T-helper 2 cell treated with Interferon-gamma antibody and Interleukin-4, amounts not matched to agents 5 μg/mL and 100 μg/mL, for 36 hours (primary cell): ENCODE results near the gene SVOP.
"Not testable (repeated sequence)": the region's sequence is repeated elsewhere in the genome, so short reads cannot be mapped to it uniquely, and the experiment has no call there.

ENCODE experiments used
- DNase-seq: peaks from one replicate; pipeline ENCODE4 v3.0.0; 2021; ENCODE audit warnings: low spot score
- H3K27ac Mint-ChIP-seq: one replicate; pipeline ENCODE4 v1.8.0; 2021; ENCODE audit warnings: mild to moderate bottlenecking, mixed read lengths
- H3K27me3 Mint-ChIP-seq: one replicate; pipeline ENCODE4 v1.8.0; 2021; ENCODE audit warnings: low read depth, mixed read lengths
- H3K36me3 Mint-ChIP-seq: one replicate; pipeline ENCODE4 v1.8.0; 2021; ENCODE audit warnings: low read depth, mixed read lengths
- H3K4me1 Mint-ChIP-seq: one replicate; pipeline ENCODE4 v1.8.0; 2021; ENCODE audit warnings: low read depth, mixed read lengths
- H3K4me3 Mint-ChIP-seq: one replicate; pipeline ENCODE4 v1.8.0; 2022; ENCODE audit warnings: mild to moderate bottlenecking, moderate library complexity, mixed read lengths
- H3K9me3 Mint-ChIP-seq: one replicate; pipeline ENCODE4 v1.8.0; 2021; ENCODE audit warnings: mixed read lengths

Gene SVOP

GRCh38 chr12:109020796-109021380, at the start of gene SVOP:
Gene SVOP (minus strand): TSS chr12:109021068. CDS start chr12:109020868, 200 bp downstream.
- Mint-ChIP-seq H3K27me3 (peaks cover 18% of the 10 kb centered on the region), H3K27ac (no peak within 1 kb of the TSS), H3K36me3 (no peaks in the 10 kb centered on the region), H3K4me3 (no peak within 1 kb of the TSS), H3K9me3 (no peaks in the 10 kb centered on the region), H3K4me1 (peaks cover 2% of the 10 kb centered on the region)
- peak; percentile 22 for DNase-seq

- Mint-ChIP-seq H3K27ac (no peak overlapping the region), H3K4me1 (no peaks in the 10 kb centered on the region), H3K36me3 (peaks cover 6% of the 10 kb centered on the region), H3K4me3 (no peak overlapping the region), H3K27me3 (no peaks in the 10 kb centered on the region), H3K9me3 (no peaks in the 10 kb centered on the region)
- no peak for DNase-seq
These were observed 48.7 kb upstream of the SVOP start for GRCh38 chr12:109069307-109070271.

- Mint-ChIP-seq H3K36me3 (peaks cover 4% of the 10 kb centered on the region), H3K27me3 (no peaks in the 10 kb centered on the region), H3K4me3 (no peak overlapping the region), H3K9me3 (no peaks in the 10 kb centered on the region), H3K27ac (no peak overlapping the region), H3K4me1 (no peaks in the 10 kb centered on the region)
- no peak for DNase-seq
These were observed 45.0 kb upstream of the SVOP start for GRCh38 chr12:109065853-109066193.

- H3K27me3 Mint-ChIP-seq: no peaks in the 10 kb centered on the region
- H3K27ac Mint-ChIP-seq: no peak overlapping the region
- no peaks in the 10 kb centered on the region for H3K9me3 Mint-ChIP-seq
- H3K4me3 Mint-ChIP-seq: no peak overlapping the region
- DNase-seq: no peak
- peaks cover 4% of the 10 kb centered on the region for H3K36me3 Mint-ChIP-seq
- H3K4me1 Mint-ChIP-seq: no peaks in the 10 kb centered on the region
These were observed 44.4 kb upstream of the SVOP start for GRCh38 chr12:109065154-109065852.

GRCh38 chr12:109064143-109064542, 43.3 kb upstream of the SVOP start:
- H3K4me1 Mint-ChIP-seq: no peaks in the 10 kb centered on the region
- H3K4me3 Mint-ChIP-seq: no peak overlapping the region
- no peak overlapping the region for H3K27ac Mint-ChIP-seq
- H3K9me3 Mint-ChIP-seq: no peaks in the 10 kb centered on the region
- no peaks in the 10 kb centered on the region for H3K27me3 Mint-ChIP-seq
- H3K36me3 Mint-ChIP-seq: peaks cover 4% of the 10 kb centered on the region
- DNase-seq: no peak

- Mint-ChIP-seq H3K4me3 (no peak overlapping the region), H3K4me1 (peaks cover 4% of the 10 kb centered on the region), H3K9me3 (no peaks in the 10 kb centered on the region), H3K36me3 (peaks cover 2% of the 10 kb centered on the region), H3K27ac (no peak overlapping the region), H3K27me3 (no peaks in the 10 kb centered on the region)
- DNase-seq: no peak
These were observed 37.9 kb upstream of the SVOP start for GRCh38 chr12:109058773-109059172.

GRCh38 chr12:109057376-109057775, 36.5 kb upstream of the SVOP start:
- no peak overlapping the region for H3K4me3 Mint-ChIP-seq
- H3K27me3 Mint-ChIP-seq: no peaks in the 10 kb centered on the region
- H3K27ac Mint-ChIP-seq: no peak overlapping the region
- H3K36me3 Mint-ChIP-seq: peaks cover 2% of the 10 kb centered on the region
- peaks cover 5% of the 10 kb centered on the region for H3K4me1 Mint-ChIP-seq
- no peaks in the 10 kb centered on the region for H3K9me3 Mint-ChIP-seq
- no peak for DNase-seq

- no peaks in the 10 kb centered on the region for H3K9me3 Mint-ChIP-seq
- no peaks in the 10 kb centered on the region for H3K27me3 Mint-ChIP-seq
- peaks cover 9% of the 10 kb centered on the region for H3K4me1 Mint-ChIP-seq
- no peak overlapping the region for H3K4me3 Mint-ChIP-seq
- no peak overlapping the region for H3K27ac Mint-ChIP-seq
- H3K36me3 Mint-ChIP-seq: peaks cover 5% of the 10 kb centered on the region
- DNase-seq: no peak
These were observed 36.0 kb upstream of the SVOP start for GRCh38 chr12:109056891-109057290.

- no peaks in the 10 kb centered on the region for H3K9me3 Mint-ChIP-seq
- no peaks in the 10 kb centered on the region for H3K27me3 Mint-ChIP-seq
- peaks cover 9% of the 10 kb centered on the region for H3K4me1 Mint-ChIP-seq
- peak overlapping the region; percentile 52 for H3K27ac Mint-ChIP-seq
- peak overlapping the region; percentile 29 for H3K4me3 Mint-ChIP-seq
- H3K36me3 Mint-ChIP-seq: peaks cover 5% of the 10 kb centered on the region
- no peak for DNase-seq
These were observed 33.7 kb upstream of the SVOP start for GRCh38 chr12:109054520-109054919.

- not testable (repeated sequence) for H3K36me3 Mint-ChIP-seq, H3K27me3 Mint-ChIP-seq, H3K4me1 Mint-ChIP-seq, H3K9me3 Mint-ChIP-seq, DNase-seq
- Mint-ChIP-seq H3K4me3 (peak overlapping the region; percentile 94), H3K27ac (peak overlapping the region; percentile 98)
These were observed 33.3 kb upstream of the SVOP start for GRCh38 chr12:109054124-109054513.

GRCh38 chr12:109053382-109054123, 32.7 kb upstream of the SVOP start:
- no peaks in the 10 kb centered on the region for H3K27me3 Mint-ChIP-seq
- peak; percentile 33 for DNase-seq
- no peaks in the 10 kb centered on the region for H3K9me3 Mint-ChIP-seq
- peaks cover 5% of the 10 kb centered on the region for H3K36me3 Mint-ChIP-seq
- peaks cover 9% of the 10 kb centered on the region for H3K4me1 Mint-ChIP-seq
- peak overlapping the region; percentile 94 for H3K4me3 Mint-ChIP-seq
- H3K27ac Mint-ChIP-seq: peak overlapping the region; percentile 98

GRCh38 chr12:109052414-109053323, 31.8 kb upstream of the SVOP start, which contains the start of gene USP30:
Gene USP30 (plus strand): TSS chr12:109052576. CDS start chr12:109052679, 103 bp downstream.
- H3K36me3 Mint-ChIP-seq: peaks cover 5% of the 10 kb centered on the region
- no peaks in the 10 kb centered on the region for H3K27me3 Mint-ChIP-seq
- H3K9me3 Mint-ChIP-seq: no peaks in the 10 kb centered on the region
- H3K4me1 Mint-ChIP-seq: peaks cover 9% of the 10 kb centered on the region
- H3K27ac Mint-ChIP-seq: peak within 1 kb of the TSS; percentile 98
- DNase-seq: peak; percentile 81
- H3K4me3 Mint-ChIP-seq: peak within 1 kb of the TSS; percentile 94

- Mint-ChIP-seq H3K4me3 (peak overlapping the region; percentile 94), H3K27ac (peak overlapping the region; percentile 83), H3K27me3 (no peaks in the 10 kb centered on the region), H3K36me3 (peaks cover 5% of the 10 kb centered on the region), H3K9me3 (no peaks in the 10 kb centered on the region), H3K4me1 (peaks cover 10% of the 10 kb centered on the region)
- no peak for DNase-seq
These were observed 31.2 kb upstream of the SVOP start for GRCh38 chr12:109052097-109052413.
